HEK293 (cell line): ENCODE results near the gene VAMP8.

Experiments used
- OSR2 ChIP-seq: fragments of 450-650 bp; formaldehyde crosslinking; IDR thresholded peaks from 2 replicates; pipeline ENCODE4 v1.5.1; 2016; ENCODE audit warnings: missing biosample characterization, missing genetic modification characterization
- SP2 ChIP-seq: fragments of 450-650 bp; formaldehyde crosslinking; IDR thresholded peaks from 2 replicates; pipeline ENCODE4 v1.5.1; 2016; ENCODE audit warnings: missing biosample characterization, missing genetic modification characterization
- ZBTB21 ChIP-seq: fragments of 450-650 bp; formaldehyde crosslinking; IDR thresholded peaks from 2 replicates; pipeline ENCODE4 v1.5.1; 2017; ENCODE audit warnings: missing biosample characterization, missing genetic modification characterization
- ZFP37 ChIP-seq: fragments of 450-650 bp; formaldehyde crosslinking; IDR thresholded peaks from 2 replicates; pipeline ENCODE4 v1.5.1; 2016; ENCODE audit warnings: missing biosample characterization, missing genetic modification characterization
- ZNF133 ChIP-seq: fragments of 450-650 bp; formaldehyde crosslinking; IDR thresholded peaks from 2 replicates; pipeline ENCODE4 v1.5.1; 2016; ENCODE audit warnings: missing biosample characterization, missing genetic modification characterization
- ZNF223 ChIP-seq: fragments of 450-650 bp; formaldehyde crosslinking; IDR thresholded peaks from 2 replicates; pipeline ENCODE4 v1.5.1; 2016; ENCODE audit warnings: missing biosample characterization, missing genetic modification characterization
- ZNF248 ChIP-seq: fragments of 450-650 bp; formaldehyde crosslinking; IDR thresholded peaks from 2 replicates; pipeline ENCODE4 v1.5.1; 2017; ENCODE audit warnings: missing biosample characterization, missing genetic modification characterization
- ZNF561 ChIP-seq: fragments of 450-650 bp; IDR thresholded peaks from 2 replicates; pipeline ENCODE4 v1.5.1; 2018; ENCODE audit warnings: missing biosample characterization, missing genetic modification characterization, borderline replicate concordance
- ZSCAN16 ChIP-seq: fragments of 450-650 bp; formaldehyde crosslinking; IDR thresholded peaks from 2 replicates; pipeline ENCODE4 v1.5.1; 2016; ENCODE audit warnings: missing biosample characterization, missing genetic modification characterization
- TF ChIP-seq, protein P1 (sequence below): fragments of 450-650 bp; formaldehyde crosslinking; IDR thresholded peaks from 2 replicates; pipeline ENCODE4 v1.5.1; 2016; ENCODE audit warnings: missing biosample characterization, missing genetic modification characterization
- TF ChIP-seq, protein P2 (sequence below): fragments of 450-650 bp; formaldehyde crosslinking; IDR thresholded peaks from 2 replicates; pipeline ENCODE4 v1.5.1; 2017; ENCODE audit warnings: missing biosample characterization, missing genetic modification characterization
- TF ChIP-seq, protein P3 (sequence below): fragments of 450-650 bp; formaldehyde crosslinking; IDR thresholded peaks from 2 replicates; pipeline ENCODE4 v1.5.0; 2017; ENCODE audit warnings: missing biosample characterization, missing genetic modification characterization, borderline replicate concordance
- TF ChIP-seq, protein P4 (sequence below): fragments of 450-650 bp; formaldehyde crosslinking; IDR thresholded peaks from 2 replicates; pipeline ENCODE4 v1.5.1; 2016; ENCODE audit warnings: missing biosample characterization, missing genetic modification characterization
- TF ChIP-seq, protein P5 (sequence below): fragments of 450-650 bp; formaldehyde crosslinking; optimal IDR thresholded peaks from 2 replicates; pipeline ENCODE3; 2016; ENCODE audit warnings: missing biosample characterization, mild to moderate bottlenecking, missing genetic modification characterization

DNA sequence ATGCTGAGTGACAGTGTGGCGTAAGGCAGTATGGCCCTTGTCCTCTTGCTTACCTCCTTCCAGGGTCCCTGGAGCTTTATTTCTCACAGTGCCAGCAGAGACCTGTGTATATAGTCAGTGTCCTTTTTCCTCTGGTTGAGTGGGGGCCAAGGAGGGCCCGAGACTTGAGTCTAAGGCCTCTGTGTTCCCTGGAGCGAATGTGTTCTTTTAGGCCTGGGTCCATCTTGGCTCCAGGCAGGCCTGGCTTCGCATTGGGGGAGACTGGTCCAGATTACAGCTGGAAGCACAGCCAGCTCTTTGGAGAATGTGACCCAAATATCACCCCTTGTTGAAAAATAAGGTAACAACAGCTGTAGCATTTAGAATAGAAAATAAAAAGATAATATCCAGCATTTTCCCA, 11.8 kb downstream of the VAMP8 start:
- TF ChIP-seq, protein P1, sequence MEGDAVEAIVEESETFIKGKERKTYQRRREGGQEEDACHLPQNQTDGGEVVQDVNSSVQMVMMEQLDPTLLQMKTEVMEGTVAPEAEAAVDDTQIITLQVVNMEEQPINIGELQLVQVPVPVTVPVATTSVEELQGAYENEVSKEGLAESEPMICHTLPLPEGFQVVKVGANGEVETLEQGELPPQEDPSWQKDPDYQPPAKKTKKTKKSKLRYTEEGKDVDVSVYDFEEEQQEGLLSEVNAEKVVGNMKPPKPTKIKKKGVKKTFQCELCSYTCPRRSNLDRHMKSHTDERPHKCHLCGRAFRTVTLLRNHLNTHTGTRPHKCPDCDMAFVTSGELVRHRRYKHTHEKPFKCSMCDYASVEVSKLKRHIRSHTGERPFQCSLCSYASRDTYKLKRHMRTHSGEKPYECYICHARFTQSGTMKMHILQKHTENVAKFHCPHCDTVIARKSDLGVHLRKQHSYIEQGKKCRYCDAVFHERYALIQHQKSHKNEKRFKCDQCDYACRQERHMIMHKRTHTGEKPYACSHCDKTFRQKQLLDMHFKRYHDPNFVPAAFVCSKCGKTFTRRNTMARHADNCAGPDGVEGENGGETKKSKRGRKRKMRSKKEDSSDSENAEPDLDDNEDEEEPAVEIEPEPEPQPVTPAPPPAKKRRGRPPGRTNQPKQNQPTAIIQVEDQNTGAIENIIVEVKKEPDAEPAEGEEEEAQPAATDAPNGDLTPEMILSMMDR (tag by site-specific recombination) = no peak
- TF ChIP-seq ZNF248 (tag by site-specific recombination) (no peak), SP2 (tag by site-specific recombination) (no peak), ZNF561 (tag by site-specific recombination) (no peak), ZFP37 (tag by site-specific recombination) (no peak), OSR2 (no peak), ZBTB21 (tag by site-specific recombination) (no peak), ZNF133 (tag by site-specific recombination) (no peak), ZNF223 (no peak), ZSCAN16 (tag by site-specific recombination) (no peak)
- TF ChIP-seq, protein P2, sequence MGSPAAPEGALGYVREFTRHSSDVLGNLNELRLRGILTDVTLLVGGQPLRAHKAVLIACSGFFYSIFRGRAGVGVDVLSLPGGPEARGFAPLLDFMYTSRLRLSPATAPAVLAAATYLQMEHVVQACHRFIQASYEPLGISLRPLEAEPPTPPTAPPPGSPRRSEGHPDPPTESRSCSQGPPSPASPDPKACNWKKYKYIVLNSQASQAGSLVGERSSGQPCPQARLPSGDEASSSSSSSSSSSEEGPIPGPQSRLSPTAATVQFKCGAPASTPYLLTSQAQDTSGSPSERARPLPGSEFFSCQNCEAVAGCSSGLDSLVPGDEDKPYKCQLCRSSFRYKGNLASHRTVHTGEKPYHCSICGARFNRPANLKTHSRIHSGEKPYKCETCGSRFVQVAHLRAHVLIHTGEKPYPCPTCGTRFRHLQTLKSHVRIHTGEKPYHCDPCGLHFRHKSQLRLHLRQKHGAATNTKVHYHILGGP = no peak
- TF ChIP-seq, protein P3, sequence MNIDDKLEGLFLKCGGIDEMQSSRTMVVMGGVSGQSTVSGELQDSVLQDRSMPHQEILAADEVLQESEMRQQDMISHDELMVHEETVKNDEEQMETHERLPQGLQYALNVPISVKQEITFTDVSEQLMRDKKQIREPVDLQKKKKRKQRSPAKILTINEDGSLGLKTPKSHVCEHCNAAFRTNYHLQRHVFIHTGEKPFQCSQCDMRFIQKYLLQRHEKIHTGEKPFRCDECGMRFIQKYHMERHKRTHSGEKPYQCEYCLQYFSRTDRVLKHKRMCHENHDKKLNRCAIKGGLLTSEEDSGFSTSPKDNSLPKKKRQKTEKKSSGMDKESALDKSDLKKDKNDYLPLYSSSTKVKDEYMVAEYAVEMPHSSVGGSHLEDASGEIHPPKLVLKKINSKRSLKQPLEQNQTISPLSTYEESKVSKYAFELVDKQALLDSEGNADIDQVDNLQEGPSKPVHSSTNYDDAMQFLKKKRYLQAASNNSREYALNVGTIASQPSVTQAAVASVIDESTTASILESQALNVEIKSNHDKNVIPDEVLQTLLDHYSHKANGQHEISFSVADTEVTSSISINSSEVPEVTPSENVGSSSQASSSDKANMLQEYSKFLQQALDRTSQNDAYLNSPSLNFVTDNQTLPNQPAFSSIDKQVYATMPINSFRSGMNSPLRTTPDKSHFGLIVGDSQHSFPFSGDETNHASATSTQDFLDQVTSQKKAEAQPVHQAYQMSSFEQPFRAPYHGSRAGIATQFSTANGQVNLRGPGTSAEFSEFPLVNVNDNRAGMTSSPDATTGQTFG (tag by site-specific recombination) = no peak
- TF ChIP-seq, protein P4, sequence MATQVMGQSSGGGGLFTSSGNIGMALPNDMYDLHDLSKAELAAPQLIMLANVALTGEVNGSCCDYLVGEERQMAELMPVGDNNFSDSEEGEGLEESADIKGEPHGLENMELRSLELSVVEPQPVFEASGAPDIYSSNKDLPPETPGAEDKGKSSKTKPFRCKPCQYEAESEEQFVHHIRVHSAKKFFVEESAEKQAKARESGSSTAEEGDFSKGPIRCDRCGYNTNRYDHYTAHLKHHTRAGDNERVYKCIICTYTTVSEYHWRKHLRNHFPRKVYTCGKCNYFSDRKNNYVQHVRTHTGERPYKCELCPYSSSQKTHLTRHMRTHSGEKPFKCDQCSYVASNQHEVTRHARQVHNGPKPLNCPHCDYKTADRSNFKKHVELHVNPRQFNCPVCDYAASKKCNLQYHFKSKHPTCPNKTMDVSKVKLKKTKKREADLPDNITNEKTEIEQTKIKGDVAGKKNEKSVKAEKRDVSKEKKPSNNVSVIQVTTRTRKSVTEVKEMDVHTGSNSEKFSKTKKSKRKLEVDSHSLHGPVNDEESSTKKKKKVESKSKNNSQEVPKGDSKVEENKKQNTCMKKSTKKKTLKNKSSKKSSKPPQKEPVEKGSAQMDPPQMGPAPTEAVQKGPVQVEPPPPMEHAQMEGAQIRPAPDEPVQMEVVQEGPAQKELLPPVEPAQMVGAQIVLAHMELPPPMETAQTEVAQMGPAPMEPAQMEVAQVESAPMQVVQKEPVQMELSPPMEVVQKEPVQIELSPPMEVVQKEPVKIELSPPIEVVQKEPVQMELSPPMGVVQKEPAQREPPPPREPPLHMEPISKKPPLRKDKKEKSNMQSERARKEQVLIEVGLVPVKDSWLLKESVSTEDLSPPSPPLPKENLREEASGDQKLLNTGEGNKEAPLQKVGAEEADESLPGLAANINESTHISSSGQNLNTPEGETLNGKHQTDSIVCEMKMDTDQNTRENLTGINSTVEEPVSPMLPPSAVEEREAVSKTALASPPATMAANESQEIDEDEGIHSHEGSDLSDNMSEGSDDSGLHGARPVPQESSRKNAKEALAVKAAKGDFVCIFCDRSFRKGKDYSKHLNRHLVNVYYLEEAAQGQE (tag by site-specific recombination) = no peak
- TF ChIP-seq, protein P5, sequence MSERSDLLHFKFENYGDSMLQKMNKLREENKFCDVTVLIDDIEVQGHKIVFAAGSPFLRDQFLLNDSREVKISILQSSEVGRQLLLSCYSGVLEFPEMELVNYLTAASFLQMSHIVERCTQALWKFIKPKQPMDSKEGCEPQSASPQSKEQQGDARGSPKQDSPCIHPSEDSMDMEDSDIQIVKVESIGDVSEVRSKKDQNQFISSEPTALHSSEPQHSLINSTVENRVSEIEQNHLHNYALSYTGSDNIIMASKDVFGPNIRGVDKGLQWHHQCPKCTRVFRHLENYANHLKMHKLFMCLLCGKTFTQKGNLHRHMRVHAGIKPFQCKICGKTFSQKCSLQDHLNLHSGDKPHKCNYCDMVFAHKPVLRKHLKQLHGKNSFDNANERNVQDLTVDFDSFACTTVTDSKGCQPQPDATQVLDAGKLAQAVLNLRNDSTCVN (tag by site-specific recombination) = no peak
